Measurements from ENCODE around the gene ANKRD13C.

GRCh38 chr1:70256664-70257063, 97.9 kb downstream of the ANKRD13C start:
- TF ChIP-seq ZC3H10 (CRISPR knock-in tag; IDR thresholded peaks at IDR 0.05) = no peak
- no peak for TF ChIP-seq ZFP3 (CRISPR knock-in tag; IDR thresholded peaks at IDR 0.05)
- no peak for TF ChIP-seq TCF4 (CRISPR knock-in tag; IDR thresholded peaks at IDR 0.05; ENCODE audit: borderline replicate concordance)
- no peak for TF ChIP-seq GLIS3 (CRISPR knock-in tag; IDR thresholded peaks at IDR 0.05)
- no peak for TF ChIP-seq CREB5 (CRISPR knock-in tag; IDR thresholded peaks at IDR 0.05; ENCODE audit: low read depth)

Measured in SK-N-SH treated with all-trans-retinoic acid at 6 μM for 48 hours (cell line).